Activated CD8-positive, alpha-beta memory T cell treated with anti-CD3 and anti-CD28 coated beads for 4 hours (primary cell): Measurements from ENCODE around the gene KCND3.

Source experiments
- DNase-seq, 2 donors: peaks; one replicate each; pipeline ENCODE4 v3.0.0-alpha.2; 2020; ENCODE audit warnings: low read depth in 2 of 2

KCND3 gene

GRCh38 chr1:111920221-111921024 lies 69.0 kb downstream of the KCND3 start:
- no peak for DNase-seq

GRCh38 chr1:111911776-111912515 lies 77.5 kb downstream of the KCND3 start:
- DNase-seq, result no peak

GRCh38 chr1:111911061-111911460 lies 78.4 kb downstream of the KCND3 start:
- no peak for DNase-seq

- DNase-seq, result no peak
Measured at GRCh38 chr1:111909030-111909429, 80.4 kb downstream of the KCND3 start.

- no peak for DNase-seq
Measured at GRCh38 chr1:111908011-111908621, 81.4 kb downstream of the KCND3 start.

DNA sequence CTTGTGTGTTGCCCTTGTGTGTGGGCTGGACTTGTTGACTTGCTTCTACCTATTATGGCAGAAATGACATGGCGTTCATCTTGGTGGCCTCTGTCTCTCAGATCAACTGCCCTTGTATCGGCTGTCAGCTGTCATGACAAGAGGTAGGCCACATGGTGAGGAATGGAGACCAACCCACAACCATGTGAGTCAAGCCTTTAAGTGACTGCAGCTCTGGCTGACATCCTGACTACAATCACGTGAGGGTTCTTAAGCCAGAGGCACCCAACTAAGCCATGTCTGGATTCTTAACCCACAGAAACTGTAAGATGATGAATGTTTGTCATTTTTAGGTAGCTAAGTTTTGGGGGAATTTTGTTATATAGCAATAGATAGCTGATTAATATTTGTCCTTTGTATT lies 82.1 kb downstream of the KCND3 start:
- no peak for DNase-seq

DNA sequence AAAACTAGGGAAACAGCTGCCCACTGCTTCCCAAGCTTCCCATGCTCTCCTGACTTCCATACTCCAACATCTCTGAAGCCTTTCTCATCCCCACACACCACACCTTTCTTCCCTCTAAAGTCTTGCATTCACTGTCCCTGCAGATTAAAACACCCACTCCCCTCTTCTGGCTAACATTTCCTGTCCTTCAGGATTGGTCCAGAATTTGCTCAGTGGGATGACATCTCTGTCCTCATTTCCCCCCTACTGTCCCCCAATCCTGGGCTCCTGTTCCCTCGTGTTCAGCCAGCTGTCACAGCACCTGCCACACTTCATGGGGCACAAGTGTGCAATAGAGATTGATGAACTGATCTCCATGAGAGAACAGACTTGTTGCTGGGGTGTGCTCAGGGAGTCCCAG lies 82.7 kb downstream of the KCND3 start:
- DNase-seq, result no peak

DNA sequence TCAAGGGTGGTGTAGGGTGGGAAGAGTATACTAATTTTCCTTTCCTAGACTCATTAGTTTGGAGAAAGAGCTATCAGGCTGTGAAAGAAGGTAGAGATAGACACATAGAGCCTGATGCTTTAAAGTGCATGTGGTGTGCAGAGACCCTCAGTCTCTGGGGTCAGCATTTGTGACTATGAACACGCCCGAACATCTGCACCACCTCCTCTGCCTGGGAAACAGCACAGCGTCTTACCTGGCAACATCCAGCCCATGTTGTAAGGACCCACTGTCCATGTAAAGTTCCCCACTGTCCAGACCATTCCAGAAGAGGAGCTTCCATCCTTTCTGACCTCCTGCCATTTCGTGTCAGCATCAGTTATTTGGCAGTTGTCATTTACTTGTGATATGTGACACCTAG lies 83.4 kb downstream of the KCND3 start:
- no peak for DNase-seq

DNA sequence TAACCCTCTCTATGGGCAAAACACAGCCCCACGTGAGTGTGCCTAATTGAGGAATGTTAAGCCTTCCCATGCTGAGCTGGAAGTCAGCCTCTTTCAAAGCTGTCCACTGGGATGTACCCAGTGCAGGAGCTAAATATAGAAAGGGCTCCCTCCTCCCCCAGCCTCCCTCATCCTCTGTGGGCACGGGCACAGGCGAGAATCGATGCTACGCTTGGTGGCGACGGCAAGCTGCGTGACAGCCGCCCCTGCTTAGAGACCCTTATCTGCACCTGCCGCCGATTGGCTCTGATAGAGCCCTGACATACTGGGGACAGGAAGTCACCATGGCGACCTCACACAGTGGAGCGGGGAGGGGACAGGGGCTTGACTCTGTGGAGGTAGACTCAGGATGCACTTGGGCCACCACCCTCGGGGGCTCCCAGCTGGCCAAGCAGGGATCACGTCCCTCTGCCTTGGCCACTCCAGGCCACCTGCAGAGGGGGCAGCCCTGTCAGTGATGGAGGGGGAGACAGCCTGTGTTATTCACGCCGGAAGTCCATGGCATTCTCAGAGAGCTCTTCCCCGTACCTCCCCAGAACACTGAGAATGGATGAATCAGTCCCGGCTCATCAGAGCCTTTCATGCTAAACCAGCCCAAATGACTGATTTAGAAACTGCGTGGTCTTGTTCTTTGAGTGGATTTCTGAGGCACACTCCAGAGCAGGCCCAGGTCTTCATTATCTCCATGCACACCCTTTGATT lies 84.8 kb downstream of the KCND3 start:
- DNase-seq, result no peak

GRCh38 chr1:111903871-111904449 lies 85.5 kb downstream of the KCND3 start:
- DNase-seq, result no peak

DNA sequence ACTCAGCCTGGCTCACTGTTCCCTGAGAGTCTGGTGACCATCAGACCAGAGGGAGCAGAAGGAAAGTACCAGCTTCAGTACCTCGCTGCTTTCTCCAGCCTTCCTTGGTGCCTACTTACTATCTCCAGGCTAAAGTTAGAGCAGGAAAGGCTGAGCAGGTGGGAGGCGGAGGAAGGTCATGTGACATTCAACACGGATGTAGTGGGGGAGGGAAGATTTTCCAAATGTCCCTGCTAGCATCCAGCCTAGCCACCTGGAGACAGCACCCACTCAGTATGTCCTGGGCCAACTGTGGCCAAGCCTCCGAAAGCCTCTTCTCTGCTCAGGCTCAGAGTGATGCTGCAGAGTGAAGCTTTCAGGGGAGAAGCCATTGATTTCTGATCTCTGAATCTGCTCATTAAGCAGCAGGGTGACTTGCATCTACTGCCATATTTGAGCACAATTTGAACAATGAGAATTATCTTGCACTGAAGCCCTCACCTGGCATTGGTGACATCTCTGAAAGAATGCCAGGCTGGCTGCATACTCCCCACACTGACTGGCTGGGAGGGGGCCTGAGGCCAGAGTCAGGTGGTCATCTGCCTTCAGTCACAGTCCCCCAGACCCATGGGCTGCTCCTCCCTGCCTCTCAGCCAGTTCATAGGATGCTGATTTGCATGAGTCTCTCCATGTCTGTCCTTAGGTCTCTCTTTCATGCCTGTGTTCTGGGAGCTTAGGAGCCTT lies 86.2 kb downstream of the KCND3 start:
- no peak for DNase-seq

DNA sequence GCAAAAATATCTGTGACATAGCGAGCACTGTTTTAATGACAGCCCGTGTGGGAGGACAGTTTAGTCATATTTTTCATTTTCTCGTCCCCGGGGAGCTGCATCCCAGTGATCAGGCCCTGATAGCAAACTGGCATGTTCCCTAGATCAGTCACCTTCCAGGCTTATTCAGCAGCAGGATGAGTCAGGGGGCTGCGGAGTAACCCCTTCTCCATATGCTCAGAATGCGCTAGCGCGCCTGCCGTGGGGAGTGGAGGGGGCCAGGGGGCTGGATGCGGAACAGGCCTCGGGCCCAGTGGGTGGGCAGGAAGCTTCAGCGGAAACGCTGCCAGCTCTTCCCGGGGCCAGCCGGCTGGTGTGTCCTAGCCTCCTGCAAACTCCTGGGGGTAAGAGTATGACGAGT lies 94.0 kb downstream of the KCND3 start:
- DNase-seq, result no peak

GRCh38 chr1:111895017-111895416 lies 94.5 kb downstream of the KCND3 start:
- no peak for DNase-seq

- no peak for DNase-seq
Measured at GRCh38 chr1:111894497-111894896, 95.0 kb downstream of the KCND3 start.

- DNase-seq, result no peak
Measured at GRCh38 chr1:111891566-111891965, 97.9 kb downstream of the KCND3 start.

DNA sequence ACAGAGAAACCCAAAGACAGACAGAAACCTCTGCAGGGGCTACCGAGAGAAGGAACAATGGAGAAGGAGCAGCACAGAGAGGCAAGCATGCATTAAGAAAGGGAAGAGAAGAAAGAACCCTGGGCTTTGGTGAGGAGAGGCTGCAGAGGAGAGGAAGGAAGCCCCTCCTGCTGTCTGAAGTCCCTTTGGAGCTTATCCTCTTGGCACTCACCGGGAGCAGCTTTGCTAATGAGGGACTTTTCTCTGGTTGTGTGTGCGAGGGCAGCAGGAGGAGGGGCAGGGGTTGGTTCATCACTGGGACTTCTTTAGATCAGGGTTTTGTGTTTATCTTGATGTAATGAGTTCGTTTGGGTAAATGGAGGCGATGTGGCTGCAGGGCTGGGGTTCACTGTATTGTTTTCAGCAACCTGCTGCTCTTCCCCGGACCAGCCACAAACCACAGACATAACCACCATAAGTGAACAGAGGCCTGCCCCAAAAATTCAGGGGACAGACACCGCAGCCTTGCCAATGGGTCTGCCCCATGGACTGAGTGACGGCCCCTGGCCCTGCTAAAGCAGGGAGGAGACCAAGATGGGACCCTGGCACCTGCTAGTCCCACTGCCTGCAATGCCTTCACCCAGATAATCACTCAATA lies 100.6 kb downstream of the KCND3 start:
- no peak for DNase-seq

- no peak for DNase-seq
Measured at GRCh38 chr1:111887875-111888274, 101.6 kb downstream of the KCND3 start.

DNA sequence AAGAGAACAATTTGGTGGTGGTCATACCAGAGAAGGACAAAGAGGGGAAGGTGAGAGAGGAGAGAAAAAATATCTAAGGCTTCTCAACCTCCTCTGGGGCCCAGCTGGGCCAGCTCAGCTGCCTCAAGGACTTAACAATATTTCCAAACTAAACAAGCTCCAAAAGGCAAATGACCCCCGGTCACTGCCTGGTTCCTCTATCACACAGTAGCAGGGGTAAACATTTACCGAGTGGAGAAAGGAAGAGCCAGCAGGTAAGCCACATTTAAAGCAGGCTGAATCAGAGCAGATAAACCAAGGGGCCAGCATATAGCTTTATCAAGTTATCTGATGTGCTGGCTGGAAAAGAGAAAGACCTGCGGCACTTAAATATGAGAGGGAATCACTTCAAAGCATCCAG lies 102.1 kb downstream of the KCND3 start:
- DNase-seq, result no peak

- no peak for DNase-seq
Measured at GRCh38 chr1:111886741-111887140, 102.7 kb downstream of the KCND3 start.

GRCh38 chr1:111884772-111885443 lies 104.6 kb downstream of the KCND3 start:
- no peak for DNase-seq
